GM18867 (cell line): ENCODE results near the gene FXYD3.

Experiments
- ATAC-seq: cut with Tn5 transposase; IDR thresholded peaks from one replicate; pipeline ENCODE4 v1.9.1; 2021; ENCODE audit warnings: mild to moderate bottlenecking, moderate library complexity; ENCODE audit not compliant: unreplicated experiment

Gene FXYD3

GRCh38 chr19:35157431-35157830, 41.8 kb downstream of the FXYD3 start:
- no peak for ATAC-seq

- no peak for ATAC-seq
Measured at GRCh38 chr19:35159606-35160005, 44.0 kb downstream of the FXYD3 start.

GRCh38 chr19:35160629-35161433, 45.2 kb downstream of the FXYD3 start:
- no peak for ATAC-seq

- no peak for ATAC-seq
Measured at GRCh38 chr19:35161434-35161743, 45.8 kb downstream of the FXYD3 start.

GRCh38 chr19:35162471-35163326, 47.1 kb downstream of the FXYD3 start:
- no peak for ATAC-seq

- ATAC-seq: no peak
Measured at GRCh38 chr19:35164418-35164817, 48.8 kb downstream of the FXYD3 start.

- no peak for ATAC-seq
Measured at GRCh38 chr19:35165200-35166058, 49.8 kb downstream of the FXYD3 start.

- no peak for ATAC-seq
Measured at GRCh38 chr19:35166100-35167063, 50.8 kb downstream of the FXYD3 start.

- ATAC-seq: no peak
Measured at GRCh38 chr19:35167251-35168119, 51.9 kb downstream of the FXYD3 start.

GRCh38 chr19:35168196-35168595, 52.6 kb downstream of the FXYD3 start:
- no peak for ATAC-seq

- no peak for ATAC-seq
Measured at GRCh38 chr19:35169221-35169995, 53.8 kb downstream of the FXYD3 start.

- ATAC-seq: no peak
Measured at GRCh38 chr19:35170359-35171061, 54.9 kb downstream of the FXYD3 start.

- no peak for ATAC-seq
Measured at GRCh38 chr19:35171730-35172129, 56.1 kb downstream of the FXYD3 start.
